Islet precursor cell (in vitro differentiated cells): ENCODE results near the gene SMAD7.

Experiments
- DNase-seq: peaks from one replicate; pipeline ENCODE4 v3.0.0-alpha.2; 2018

Gene SMAD7

DNA sequence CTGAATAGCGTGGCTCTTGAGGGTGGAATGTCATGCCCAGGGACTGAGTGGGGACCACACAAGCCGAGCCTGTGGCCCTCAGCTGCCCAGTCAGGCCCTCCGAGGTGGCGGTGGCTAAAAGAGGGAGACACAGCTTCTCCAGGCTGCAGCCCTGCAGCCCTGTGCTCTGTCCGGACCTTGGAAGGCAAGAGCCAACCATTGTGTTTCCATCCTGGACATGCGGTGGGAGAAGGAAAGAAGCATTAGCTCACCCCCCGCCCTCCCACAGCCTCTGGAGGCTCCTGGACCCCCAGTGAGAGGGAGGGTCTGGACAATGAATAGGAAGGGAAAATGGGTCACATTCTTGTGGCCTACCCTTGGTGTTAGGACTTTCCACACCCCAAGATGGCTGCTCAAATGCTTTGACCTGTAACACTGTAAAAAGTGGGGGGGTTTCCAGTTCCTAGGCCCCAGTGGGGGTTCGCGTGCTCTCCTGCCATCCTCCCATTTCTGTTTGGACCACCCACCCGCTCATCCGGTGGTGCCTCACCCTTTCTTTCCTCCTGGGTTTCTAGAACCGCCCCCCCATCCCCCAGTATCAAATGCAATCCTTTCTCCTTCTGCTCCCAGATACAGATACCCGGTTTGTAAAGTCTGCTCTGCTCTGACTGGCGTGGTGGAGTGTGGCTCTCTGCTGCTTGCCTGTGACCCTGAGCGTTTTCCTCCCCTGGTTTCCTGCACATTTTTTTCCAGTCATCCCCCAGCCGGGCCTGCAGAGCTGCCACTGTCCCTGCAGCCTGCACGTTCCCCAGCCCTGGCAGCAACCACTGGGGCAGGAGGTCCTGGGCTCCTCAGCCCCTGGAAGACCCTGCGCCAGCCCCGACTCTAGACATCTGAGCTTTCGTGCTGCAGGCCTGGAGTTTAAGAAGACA lies 36.3 kb upstream of the SMAD7 start:
- DNase-seq, result peak; percentile 54

DNA sequence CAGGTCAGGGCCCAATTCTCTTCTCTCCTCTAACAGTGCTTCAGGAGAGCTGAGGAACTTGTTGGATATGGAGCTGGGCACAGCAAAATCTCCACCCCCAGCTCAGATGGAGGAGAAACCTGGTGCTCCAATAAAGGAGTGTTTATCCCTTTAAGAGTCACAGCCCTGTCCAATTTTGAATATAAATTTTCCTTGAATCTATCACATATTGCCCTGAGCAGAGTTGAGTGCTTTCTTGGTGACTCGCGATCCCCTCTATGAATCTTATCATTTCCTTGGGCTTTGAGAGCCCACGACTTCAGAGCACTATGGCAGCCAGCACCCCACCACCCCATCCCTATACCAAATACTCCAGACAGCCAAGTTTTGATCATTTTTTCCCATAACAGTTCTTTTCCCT lies 34.4 kb upstream of the SMAD7 start:
- no peak for DNase-seq

DNA sequence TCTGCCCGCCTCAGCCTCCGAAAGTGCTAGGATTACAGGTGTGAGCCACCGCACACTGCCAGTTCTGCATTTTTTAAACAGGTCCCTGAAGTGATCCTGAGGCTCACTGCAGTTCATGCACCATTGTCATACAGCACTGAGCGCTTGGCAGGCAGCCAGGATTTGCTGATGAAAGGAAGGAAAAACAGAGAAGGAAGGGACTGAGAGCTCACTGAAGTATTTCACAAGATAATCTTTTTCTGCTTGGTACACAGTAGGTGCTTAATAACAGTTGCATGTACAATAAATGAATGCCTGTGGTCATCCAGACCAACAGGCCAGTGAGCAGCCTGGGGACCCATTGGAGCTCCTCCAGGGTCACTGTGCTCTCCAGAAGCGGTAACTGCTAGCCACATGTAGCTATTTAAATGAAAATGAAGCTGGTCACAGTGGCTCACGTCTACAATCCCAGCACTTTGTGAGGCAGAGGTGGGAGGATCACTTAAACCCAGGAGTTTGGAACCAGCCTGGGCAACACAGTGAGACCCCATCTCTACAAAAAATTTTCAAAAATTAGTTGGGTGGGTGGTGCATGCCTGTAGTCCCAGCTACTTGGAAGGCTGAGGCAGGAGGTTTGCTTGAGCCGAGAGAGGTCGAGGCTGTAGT lies 33.1 kb upstream of the SMAD7 start:
- DNase-seq, result no peak

DNA sequence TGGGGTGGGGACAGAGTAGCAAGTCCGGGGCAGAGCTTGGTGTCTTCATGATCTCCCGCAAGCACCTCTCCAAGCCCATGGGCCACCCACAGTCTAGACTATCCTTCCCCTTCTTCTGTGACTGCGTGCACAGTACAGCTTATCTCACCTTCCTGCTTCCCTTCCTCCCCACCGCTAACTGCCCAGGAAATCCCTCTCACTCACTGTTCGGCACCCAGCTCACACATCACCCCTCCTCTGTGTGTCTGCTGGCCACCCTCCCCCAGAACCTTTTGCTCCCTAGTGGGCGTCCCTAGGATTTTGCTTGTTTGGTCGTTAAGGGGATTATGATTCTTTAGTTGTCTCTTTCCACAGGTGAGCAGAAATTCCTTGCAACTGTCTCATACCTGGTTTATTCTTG lies 31.5 kb upstream of the SMAD7 start:
- no peak for DNase-seq

DNA sequence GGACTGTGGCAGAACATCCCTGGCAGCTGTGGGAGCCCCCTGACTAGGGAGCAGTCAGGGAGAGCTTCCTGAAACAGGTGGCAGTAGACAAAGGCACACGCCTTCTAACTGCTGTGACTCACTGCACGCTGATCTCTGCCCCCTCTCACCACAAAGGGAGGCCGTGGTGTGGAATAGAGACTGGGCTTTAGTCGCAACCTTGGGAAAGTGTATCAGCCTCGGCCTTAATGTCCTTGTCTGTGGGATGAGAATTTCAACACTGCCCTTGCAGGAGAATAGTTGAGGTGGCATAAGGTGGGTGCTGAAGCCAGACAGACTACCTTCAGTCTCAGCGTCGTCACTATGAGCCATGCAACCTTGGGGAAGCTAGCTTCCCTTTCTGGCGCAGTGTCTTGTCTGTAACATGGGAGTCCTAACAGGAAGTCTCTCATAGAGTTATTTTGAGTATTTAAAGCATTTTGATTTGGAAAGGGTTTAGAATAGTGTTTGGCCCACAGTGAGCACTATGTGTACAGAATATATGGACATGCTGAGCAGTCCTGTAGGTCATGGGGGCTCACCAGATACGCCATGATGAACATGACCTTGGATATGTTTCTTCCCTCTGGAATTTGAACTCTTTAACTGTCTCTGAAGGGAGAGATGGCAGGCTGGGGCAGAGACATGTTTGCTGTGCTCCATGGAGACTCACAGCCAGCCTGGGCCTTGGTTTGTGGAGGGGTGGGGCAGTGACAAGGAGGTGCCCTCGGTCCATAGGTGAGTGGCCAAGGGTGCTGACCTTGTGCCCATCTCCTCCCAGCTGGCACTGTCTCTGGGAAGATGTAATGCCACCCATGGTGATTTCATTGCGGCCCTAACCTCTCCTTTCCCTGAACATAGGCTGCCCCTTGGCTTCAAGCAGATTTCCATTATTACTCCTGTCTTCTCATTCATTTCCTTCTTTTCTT lies 29.5 kb upstream of the SMAD7 start:
- DNase-seq, result peak; percentile 80

DNA sequence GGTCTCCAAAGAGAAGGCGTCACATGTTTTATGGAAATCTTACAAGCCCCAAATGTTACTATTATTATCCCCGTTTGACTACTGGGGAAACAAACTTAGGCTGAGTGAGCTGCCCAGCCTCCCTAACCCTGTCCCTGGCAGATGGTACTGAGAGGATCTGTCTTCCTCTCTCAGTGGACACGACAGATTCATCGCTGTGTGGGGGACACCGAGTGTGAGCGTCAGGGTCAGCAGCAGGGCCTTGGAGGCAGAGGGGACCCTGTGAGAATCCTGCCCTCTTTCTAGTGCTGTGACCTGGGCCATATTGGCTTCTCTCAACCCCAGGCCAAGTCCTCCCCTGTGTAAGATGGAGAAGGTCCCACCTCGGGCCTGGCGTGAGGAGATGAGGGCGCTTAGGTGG lies 27.1 kb upstream of the SMAD7 start:
- no peak for DNase-seq

DNA sequence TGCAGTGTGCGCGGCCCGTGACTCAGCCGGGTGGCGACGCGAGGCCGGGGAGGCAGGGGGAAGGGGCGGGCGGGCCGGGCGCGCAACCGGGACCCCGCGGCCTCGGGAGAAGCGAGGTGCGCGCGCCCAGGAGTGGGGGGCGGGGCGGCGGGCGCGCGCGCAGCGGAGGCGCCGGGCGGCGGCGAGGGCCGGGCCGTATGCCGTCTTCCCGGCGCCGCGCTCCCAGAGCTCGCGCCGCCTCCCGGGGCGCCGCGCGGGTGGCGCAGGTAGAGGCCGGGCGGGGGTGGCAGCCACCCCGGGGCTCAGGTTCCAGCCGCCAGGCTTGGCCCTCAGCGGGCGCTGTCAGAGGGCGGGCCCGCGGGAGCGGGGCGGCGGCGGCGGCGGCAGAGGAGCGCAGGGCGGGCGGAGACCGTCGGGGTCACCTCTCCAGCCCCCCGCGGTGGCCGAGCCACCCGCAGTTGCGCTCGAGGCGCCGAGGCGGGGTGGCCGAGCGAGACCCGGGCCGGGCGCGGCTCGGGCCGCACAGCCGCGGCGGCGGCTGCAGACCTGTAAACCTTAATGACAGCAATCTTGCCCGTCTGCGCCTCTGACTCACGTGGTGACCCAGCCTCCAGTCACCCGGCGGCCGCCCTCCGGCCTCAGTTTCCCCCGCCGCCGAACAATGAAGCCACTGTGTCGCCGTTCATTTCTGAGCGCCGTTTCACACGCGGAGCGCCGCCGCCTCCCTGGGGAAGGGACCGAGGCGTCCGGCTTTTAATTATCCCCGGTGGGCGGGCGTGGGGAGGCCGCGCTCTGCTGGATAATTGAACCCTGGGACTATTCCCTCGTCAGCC lies 25.3 kb upstream of the SMAD7 start:
- peak; percentile 93 for DNase-seq

DNA sequence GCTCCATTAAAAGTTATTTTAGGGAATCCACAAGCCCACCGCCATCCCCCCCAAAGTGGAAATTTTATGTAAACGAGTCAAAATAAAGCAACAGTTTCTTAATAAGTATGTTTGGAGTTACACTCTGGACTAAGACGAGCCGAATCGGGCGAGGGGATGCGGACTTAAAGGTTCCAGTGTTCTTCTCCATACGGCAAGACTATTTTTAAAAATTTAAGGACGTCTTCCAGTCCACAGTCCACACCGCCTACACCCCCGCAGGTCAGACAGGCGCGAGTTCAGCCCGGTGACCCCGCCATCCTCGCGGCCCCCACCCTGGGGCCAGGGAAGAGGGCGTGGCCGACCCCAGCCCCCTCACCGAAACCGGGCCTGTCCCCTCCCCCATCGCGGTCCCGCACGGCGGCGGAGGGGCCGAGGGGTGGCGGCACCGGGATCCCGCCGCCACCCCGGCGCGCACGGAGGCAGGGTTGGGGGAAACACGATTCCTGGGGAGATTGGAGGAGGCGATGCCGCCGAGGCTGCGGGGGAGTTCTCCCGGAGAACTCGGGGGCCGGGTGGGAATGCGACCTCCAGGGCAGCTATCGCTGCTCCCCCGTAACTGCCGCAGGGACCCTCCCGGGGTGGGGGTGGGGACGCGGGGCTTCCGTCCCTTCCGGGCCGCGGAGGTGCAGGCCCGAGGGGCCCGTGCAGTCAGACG lies 24.5 kb upstream of the SMAD7 start:
- DNase-seq, result no peak

DNA sequence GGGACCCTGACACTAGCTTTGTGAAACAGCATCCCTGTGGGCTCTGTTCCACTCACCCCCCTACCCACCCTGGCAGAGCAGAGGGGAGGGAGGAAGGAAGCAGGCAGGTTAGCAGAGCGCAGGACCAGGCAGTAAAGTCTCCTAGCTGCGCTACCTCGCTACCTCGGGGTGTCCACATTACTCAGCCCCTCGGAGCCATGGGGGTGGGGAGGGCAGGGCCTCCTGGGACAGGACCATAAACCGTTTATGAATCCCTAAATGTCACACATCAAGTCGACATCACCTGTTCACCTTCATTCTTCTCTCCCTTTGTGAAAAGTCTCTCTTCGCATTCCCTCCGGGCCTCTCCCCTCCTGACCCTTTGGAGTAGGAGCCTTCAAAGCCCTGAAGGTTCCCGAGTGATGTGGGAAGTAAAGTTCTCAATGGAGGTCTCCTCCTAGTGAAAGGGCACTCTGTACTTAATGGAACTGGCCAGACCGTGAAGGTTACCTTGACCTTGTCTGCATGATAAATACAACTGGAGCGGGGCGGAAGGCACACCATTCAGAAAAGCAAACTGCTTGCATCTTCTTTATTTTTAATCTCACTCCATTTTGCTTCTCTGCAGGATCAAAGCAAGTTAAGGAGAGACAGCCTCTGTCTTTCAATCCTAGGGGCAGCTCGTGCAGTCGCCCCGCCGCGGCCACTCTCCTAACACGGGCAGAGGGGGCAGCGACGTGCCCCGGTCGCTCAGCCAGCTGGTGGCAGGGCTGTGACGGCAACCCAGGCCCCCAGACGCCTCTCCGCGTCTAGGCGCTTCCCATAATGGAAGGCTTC lies 23.7 kb upstream of the SMAD7 start:
- peak; percentile 85 for DNase-seq

DNA sequence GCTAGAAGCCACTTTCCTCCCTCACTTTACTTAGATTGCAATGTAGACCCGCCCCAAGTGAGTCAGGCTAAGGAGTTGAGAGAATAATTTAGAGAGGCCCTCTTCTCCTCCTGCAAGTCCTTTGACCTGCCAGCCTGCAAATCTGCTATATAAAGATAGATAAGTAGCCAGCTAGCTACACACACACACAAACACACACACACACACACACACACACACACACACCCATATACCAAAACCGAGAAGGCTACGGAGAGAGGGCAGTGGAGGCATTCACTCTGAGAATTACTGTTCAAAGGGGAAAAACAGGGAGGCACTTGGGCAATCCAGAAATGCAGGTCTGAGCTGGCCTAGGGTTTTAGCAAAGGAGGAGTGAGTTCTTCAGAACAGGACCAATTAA lies 23.0 kb upstream of the SMAD7 start:
- no peak for DNase-seq

DNA sequence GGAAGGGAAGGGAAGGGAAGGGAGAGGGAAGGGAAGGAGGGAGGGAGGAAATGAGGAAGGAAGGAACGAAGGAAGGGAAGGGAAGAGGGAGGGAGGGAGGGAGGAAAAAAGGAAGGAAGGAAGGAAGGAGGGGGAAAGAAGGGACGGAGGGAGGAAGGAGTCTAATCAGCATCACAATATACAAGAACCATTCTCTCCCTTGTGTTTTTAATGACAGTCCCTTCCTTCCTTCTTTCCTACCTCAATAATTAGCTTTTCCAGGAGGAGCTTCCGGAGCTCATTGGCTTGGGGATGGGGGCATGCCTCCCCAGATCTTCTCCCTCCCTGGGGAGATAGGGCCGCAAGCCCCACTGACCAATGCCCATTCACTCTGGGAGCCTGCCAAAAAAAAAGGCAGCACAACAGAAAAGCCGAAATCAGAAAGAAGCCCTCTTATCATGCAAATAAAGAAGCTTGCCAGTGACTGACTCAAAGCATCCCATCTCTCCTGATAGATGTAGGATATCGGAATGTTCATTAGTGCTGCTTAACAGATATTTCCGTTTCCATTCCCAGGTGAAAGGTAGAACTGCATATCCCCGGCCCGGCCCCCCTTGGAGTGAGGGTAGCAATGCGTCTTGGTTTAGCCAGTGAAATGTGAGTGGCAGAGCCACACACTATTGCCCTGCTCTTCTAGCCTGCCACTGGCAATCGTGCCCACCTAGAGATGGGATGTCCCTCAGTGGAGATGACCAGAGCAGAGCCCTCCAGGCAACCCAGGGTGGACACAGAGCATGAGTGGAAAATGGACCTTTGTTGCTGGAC lies 17.8 kb upstream of the SMAD7 start:
- no peak for DNase-seq

DNA sequence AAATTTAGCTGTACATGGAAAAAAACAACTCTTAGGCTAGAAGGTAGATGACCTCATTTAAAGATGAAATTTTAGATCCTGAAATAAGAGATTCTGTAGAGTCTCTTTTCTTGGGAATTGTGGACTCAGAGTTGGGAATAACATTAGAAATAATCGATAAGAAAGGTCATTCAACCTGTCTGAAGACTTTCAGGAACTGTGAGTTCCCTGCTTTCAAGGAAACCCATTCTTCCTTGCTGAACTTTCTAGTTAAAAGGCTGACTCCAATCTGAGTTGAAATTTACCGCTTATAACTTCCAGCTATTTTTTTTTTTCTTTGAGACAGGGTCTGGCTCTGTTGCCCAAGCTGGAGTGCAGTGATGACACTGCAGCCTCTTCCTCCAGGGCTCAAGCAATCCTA lies 16.8 kb upstream of the SMAD7 start:
- DNase-seq, result no peak

DNA sequence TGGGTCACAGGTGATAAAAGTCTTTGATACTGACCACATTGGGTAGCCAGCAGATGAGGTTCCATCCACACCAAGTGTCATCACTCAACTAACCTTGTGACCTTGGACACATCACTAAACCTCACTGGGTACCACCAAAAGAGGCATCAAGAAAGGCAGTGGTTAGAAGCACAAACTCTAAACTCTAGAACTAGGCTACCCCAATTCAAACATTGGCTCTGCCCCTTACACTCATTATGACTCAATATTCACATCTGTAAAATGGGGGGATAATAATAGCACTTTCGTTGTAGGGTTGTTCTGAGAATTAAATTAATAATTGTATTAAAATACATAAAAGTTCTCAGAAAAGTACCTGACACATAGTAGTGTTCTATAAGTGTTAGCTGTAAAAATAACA lies 15.8 kb upstream of the SMAD7 start:
- no peak for DNase-seq

DNA sequence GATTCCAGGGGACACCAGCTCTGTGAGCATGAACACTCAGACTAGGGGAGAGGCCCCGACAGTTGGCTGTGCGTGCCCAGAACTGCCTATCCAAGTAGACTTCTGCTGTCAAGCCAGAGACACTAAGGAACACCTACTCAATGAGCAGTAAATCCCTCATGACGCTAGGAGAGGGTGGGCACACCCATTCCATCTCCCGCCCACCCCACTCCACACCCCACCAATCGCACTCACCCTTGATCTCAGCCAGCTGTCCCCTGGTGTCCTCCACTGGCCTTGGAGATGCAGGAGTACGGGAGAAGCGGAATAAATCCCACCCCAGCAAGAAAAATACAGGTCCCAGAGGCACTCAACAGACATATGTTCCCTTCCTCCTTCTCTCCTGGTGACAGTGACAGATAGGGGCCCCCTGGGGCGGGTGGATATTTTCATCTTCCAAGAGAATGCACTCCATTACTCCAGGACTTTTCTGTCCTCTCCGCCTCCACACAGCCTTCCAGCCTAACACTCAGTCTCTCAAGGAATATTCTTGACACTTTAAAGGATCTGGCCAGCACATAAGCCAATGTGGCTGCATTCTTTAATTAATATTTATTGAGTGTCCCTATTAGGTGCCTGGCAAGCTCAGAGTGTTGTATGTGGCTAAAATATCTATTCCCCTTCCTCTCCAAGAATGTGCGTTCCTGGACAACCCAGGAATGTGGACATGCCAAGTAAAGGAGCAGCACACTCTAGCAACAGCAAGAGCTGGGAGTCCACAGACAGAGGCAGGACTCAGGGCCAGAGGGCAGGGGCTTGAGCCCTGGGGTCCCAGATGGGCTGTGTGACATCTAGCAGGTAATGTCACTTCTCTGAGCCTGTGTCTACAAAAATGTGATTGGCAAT lies 13.1 kb upstream of the SMAD7 start:
- DNase-seq, result peak; percentile 69

DNA sequence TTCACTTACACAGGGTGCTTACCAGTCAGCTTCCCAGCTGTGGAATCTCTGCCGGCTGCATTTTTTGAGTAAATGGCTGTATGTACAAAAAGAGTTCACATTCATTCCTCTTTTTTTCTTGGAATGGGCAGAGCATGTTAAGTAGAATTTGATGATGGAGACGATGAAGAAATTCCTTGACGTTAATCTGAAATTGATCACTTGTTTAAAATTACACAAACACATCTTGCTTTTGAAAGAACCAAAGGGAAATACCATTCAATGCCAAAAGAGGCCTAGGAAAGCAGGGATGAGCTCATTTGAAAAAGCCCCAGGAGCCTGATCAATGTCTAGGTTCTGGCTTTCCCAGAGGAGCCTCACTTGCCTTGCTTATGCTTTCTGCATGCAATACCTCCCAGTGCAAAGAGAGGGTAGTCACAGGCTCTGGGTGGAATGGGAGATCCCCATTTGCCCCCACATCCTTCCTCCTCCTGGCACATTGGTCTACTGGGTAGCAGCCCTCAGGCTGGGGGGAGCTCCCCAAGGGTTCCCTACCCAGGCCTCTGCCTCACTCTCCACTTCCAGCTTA lies 12.3 kb upstream of the SMAD7 start:
- peak; percentile 61 for DNase-seq

DNA sequence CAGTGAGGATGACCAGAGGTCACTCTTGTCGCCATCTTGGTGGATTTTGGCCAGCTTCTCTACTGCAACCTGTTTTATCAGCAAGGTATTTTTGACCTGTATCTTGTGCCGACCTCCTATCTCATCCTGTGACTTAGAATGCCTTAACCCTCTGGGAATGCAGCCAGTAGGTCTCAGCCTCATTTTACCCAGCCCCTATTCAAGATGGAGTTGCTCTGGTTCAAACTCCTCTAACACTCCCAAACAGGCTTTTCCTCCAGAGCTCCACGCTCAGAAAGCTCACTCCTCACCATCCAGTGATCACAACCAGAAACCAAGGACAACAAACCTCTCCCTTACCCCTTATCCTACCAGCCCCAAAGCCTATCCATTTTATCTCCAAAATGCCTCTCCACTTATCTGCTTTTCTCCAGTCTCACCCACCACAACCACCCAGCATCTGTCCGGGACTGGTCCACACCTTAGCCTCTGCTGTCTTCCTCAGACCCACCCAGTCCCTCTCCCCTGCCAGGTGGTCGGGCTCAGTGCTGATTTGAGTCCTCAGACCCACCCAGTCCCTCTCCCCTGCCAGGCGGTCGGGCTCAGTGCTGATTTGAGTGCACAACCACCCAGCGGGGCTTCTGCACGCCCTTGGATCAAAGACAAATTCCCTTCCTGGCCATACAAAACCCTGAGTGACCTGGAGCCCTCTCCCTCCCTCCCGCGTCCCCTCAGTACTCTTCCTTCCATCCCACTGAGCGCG lies 11.7 kb upstream of the SMAD7 start:
- DNase-seq, result peak; percentile 60

DNA sequence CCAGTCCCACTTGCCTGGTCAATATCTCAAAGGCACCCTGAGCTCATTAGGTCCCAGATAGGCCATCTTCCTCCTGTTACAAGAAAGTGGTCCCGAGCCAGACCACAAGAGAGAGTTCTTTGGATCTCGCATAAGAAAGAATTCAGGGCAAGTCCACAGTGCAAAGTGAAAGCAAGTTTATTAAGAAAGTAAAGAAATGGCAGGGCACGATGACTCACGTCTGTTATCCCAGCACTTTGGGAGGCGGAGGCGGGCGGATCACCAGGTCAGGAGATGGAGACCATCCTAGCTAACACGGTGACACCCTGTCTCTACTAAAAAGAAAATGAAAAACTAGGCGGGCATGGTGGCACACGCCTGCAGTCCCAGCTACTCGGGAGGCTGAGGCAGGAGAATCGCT lies 10.8 kb upstream of the SMAD7 start:
- DNase-seq, result no peak
